HG02623 (cell line): ENCODE results near the gene AP1AR.
A peak's percentile ranks its signal among the peaks of the same experiment; 100 is the strongest.
"Not testable (repeated sequence)": the region's sequence is repeated elsewhere in the genome, so short reads cannot be mapped to it uniquely, and the experiment has no call there.

Source experiments
- ATAC-seq: cut with Tn5 transposase; IDR thresholded peaks from one replicate; pipeline ENCODE4 v1.9.1; 2021; ENCODE audit warnings: moderate library complexity; ENCODE audit not compliant: unreplicated experiment

AP1AR gene

GRCh38 chr4:112309263-112309791 lies 77.7 kb downstream of the AP1AR start:
- ATAC-seq: not testable (repeated sequence)

GRCh38 chr4:112311516-112311915 lies 79.9 kb downstream of the AP1AR start:
- no peak for ATAC-seq

GRCh38 chr4:112312610-112313239 lies 81.1 kb downstream of the AP1AR start:
- ATAC-seq: peak; percentile 95

- ATAC-seq: no peak
Measured at GRCh38 chr4:112315446-112315845, 83.9 kb downstream of the AP1AR start.

- no peak for ATAC-seq
Measured at GRCh38 chr4:112316360-112316759, 84.8 kb downstream of the AP1AR start.

GRCh38 chr4:112318239-112319142 lies 86.9 kb downstream of the AP1AR start:
- ATAC-seq: peak; percentile 96
